OCI-LY7 (cell line): Measurements from ENCODE around the gene DICER1. TPM values are rescaled to one million over a fixed set of nuclear protein-coding genes. Genes with fewer than 3 reads are reported as not detected.

Experiments
- BruUV-seq: library from RNA; stranded (reverse); fragments of 400-500 nt; replicated peaks from 2 replicates; lab custom pipeline; 2021; lab: Mats Ljungman, UMichigan
- CTCF ChIA-PET: fragments of 300-600 bp; sonication (Branson Sonifier 250); formaldehyde crosslinking; loops from one replicate; lab custom pipeline; 2022; ENCODE audit warnings: antibody characterized with exemption; ENCODE audit not compliant: unreplicated experiment; lab: Charles Lee
- POLR2A ChIA-PET: fragments of 300-600 bp; sonication (Branson Sonifier 250); formaldehyde crosslinking; loops from one replicate; lab custom pipeline; 2022; ENCODE audit warnings: antibody characterized with exemption; lab: Charles Lee
- DNase-seq: peaks from one replicate; pipeline ENCODE4 v3.0.0-alpha.2; 2015; ENCODE audit warnings: low spot score
- H2AFZ ChIP-seq: fragments of 200-600 bp; sonication (generic), shearing (Covaris generic); 2 replicates; pipeline ENCODE4 v1.6.1; 2014; ENCODE audit warnings: mild to moderate bottlenecking, antibody characterized with exemption, low read length, moderate library complexity
- H3K27ac ChIP-seq: fragments of 200-600 bp; sonication (generic); 2 replicates; pipeline ENCODE4 v1.5.1; 2014; ENCODE audit warnings: mixed run types, low read depth, mild to moderate bottlenecking, moderate library complexity, low read length, inconsistent platforms; ENCODE audit not compliant: poor library complexity, severe bottlenecking
- H3K36me3 ChIP-seq: fragments of 200-600 bp; sonication (generic); 2 replicates; pipeline ENCODE4 v1.6.1; 2014; ENCODE audit warnings: mild to moderate bottlenecking, antibody characterized with exemption, low read length, moderate library complexity, mixed read lengths; ENCODE audit not compliant: insufficient read depth
- H3K4me1 ChIP-seq: fragments of 200-600 bp; sonication (generic); 2 replicates; pipeline ENCODE4 v1.5.1; 2014; ENCODE audit warnings: mild to moderate bottlenecking, low read length; ENCODE audit not compliant: insufficient read depth, poor library complexity, severe bottlenecking
- H3K4me2 ChIP-seq: fragments of 200-600 bp; sonication (generic); 2 replicates; pipeline ENCODE4 v1.6.1; 2014; ENCODE audit warnings: mild to moderate bottlenecking, low read length
- H3K4me3 ChIP-seq: fragments of 200-600 bp; sonication (generic); 2 replicates; pipeline ENCODE4 v1.5.1; 2014; ENCODE audit warnings: mild to moderate bottlenecking, low read depth, low read length; ENCODE audit not compliant: poor library complexity, severe bottlenecking
- H3K79me2 ChIP-seq: fragments of 200-600 bp; sonication (generic); 2 replicates; pipeline ENCODE4 v1.6.1; 2016; ENCODE audit warnings: low read depth, mild to moderate bottlenecking, low read length, moderate library complexity, mixed read lengths; ENCODE audit not compliant: insufficient read depth
- H3K9me2 ChIP-seq: fragments of 200-600 bp; sonication (generic); 2 replicates; pipeline ENCODE4 v1.6.1; 2016; ENCODE audit warnings: mild to moderate bottlenecking, low read length, mixed read lengths; ENCODE audit not compliant: insufficient read depth
- H3K9me3 ChIP-seq: fragments of 200-600 bp; sonication (generic); 2 replicates; pipeline ENCODE4 v1.6.1; 2014; ENCODE audit warnings: mild to moderate bottlenecking, mixed run types, low read length, mixed read lengths
- H4K20me1 ChIP-seq: fragments of 200-600 bp; sonication (generic); 2 replicates; pipeline ENCODE4 v1.6.1; 2014; ENCODE audit warnings: mild to moderate bottlenecking, antibody characterized with exemption, low read length, moderate library complexity, mixed read lengths; ENCODE audit not compliant: insufficient read depth
- CTCF ChIP-seq: fragments of 200-600 bp; sonication (generic); conservative IDR thresholded peaks from 2 replicates; pipeline ENCODE4 v1.5.1; 2014; ENCODE audit warnings: mild to moderate bottlenecking, antibody characterized with exemption, low read length, moderate library complexity, mixed read lengths
- EZH2phosphoT487 ChIP-seq: fragments of 200-600 bp; sonication (generic); IDR thresholded peaks from 2 replicates; pipeline ENCODE4 v1.6.1; 2018; ENCODE audit warnings: low read depth, borderline replicate concordance, mild to moderate bottlenecking, mixed run types, antibody characterized with exemption, low read length, moderate library complexity, mixed read lengths
- intact Hi-C: fragments of 100-400 bp; cut with micrococcal nuclease; formaldehyde crosslinking; loops from one replicate; pipeline ENCODE4 v1.10.0; 2022; ENCODE audit not compliant: unreplicated experiment
- total RNA-seq, 2 experiments: library from RNA; depleted of rRNA in 1 of 2; stranded (reverse); fragments of >200 nt in 1 of 2; shearing (Covaris generic) in 1 of 2; gene quantifications; 2 replicates each; pipeline ENCODE4 v1.2.3, GENCODE V29; 2014 to 2022

Gene DICER1
- total RNA-seq, 2 experiments from 2014 or later: 60.3 to 62.2 TPM

GRCh38 chr14:95117937-95118721, 39.2 kb downstream of the DICER1 start:
- DNase-seq: no peak
- Histone ChIP-seq H3K79me2 (no peaks in the 10 kb centered on the region), H2AFZ (no peak overlapping the region), H3K9me3 (no peaks in the 10 kb centered on the region), H3K4me2 (no peak overlapping the region), H3K27ac (no peak overlapping the region), H4K20me1 (no peaks in the 10 kb centered on the region), H3K9me2 (no peaks in the 10 kb centered on the region), H3K36me3 (peaks cover 94% of the 10 kb centered on the region), H3K4me1 (no peaks in the 10 kb centered on the region), H3K4me3 (no peak overlapping the region)
- no peak for TF ChIP-seq CTCF
- no peak for TF ChIP-seq EZH2phosphoT487
- no TSS peak for BruUV-seq
- intact Hi-C loops: no loop called here
- ChIA-PET CTCF (no interaction called here), POLR2A (interaction anchor here (1.5 kb wide), 1 partner anchor 23 kb away, joined by 6 read pairs; no protein-coding TSS in a partner anchor)

- Histone ChIP-seq H4K20me1 (no peaks in the 10 kb centered on the region), H3K36me3 (peaks cover 94% of the 10 kb centered on the region), H3K79me2 (no peaks in the 10 kb centered on the region), H3K4me1 (no peaks in the 10 kb centered on the region), H2AFZ (no peak overlapping the region), H3K27ac (no peak overlapping the region), H3K9me3 (no peaks in the 10 kb centered on the region), H3K9me2 (no peaks in the 10 kb centered on the region), H3K4me2 (no peak overlapping the region), H3K4me3 (no peak overlapping the region)
- POLR2A ChIA-PET: interaction anchor here (1.2 kb wide), 1 partner anchor 9 kb away, joined by 4 read pairs; no protein-coding TSS in a partner anchor
- no TSS peak for BruUV-seq
- DNase-seq: no peak
- CTCF ChIA-PET: no interaction called here
- TF ChIP-seq CTCF: no peak
- no peak for TF ChIP-seq EZH2phosphoT487
- intact Hi-C loops: no loop called here
These were observed 43.9 kb downstream of the DICER1 start for GRCh38 chr14:95113476-95113875.
